HepG2 (cell line): ENCODE data around the gene RAB28. TPM values are rescaled to one million over a fixed set of nuclear protein-coding genes. Genes with fewer than 3 reads are reported as not detected.

Source experiments
- ATAC-seq: fragments of 200-7000 bp; cut with Tn5 transposase; 3 replicates; pipeline ENCODE4 v1.9.1; 2020; ENCODE audit warnings: mild to moderate bottlenecking, moderate library complexity
- BruUV-seq: library from RNA; stranded (reverse); fragments of 400-500 nt; replicated peaks from 2 replicates; lab custom pipeline; 2021; lab: Mats Ljungman, UMichigan
- CTCF ChIA-PET: fragments of 300-600 bp; formaldehyde crosslinking; extraction: SDS; loops from one replicate; lab custom pipeline; 2021; ENCODE audit warnings: low total read pairs, inconsistent platforms, low intra/inter-chr PET ratio; lab: Yijun Ruan, JAX
- POLR2A ChIA-PET: fragments of 350-600 bp; sonication (Branson Sonifier 250); formaldehyde crosslinking; loops from one replicate; lab custom pipeline; 2020; ENCODE audit warnings: antibody characterized with exemption, inconsistent platforms; lab: Yijun Ruan, JAX
- DNase-seq: peaks from one replicate; pipeline ENCODE4 v3.0.0-alpha.2; 2015; ENCODE audit warnings: low spot score
- FAIRE-seq: peaks from 3 replicates; lab custom pipeline; 2011; peaks lifted over from hg19 to GRCh38; lab: Jason Lieb, UNC
- H2AFZ ChIP-seq: one replicate; pipeline ENCODE4 v1.6.1; 2011; ENCODE audit warnings: low read length, inconsistent platforms
- H3K27ac ChIP-seq: fragments of 300-600 bp; 3 replicates; pipeline ENCODE4 v1.8.0; 2011; ENCODE audit warnings: mixed run types, mild to moderate bottlenecking, mixed read lengths, low read length, inconsistent platforms; ENCODE audit not compliant: insufficient read depth; ENCODE audit errors: extremely low read length
- H3K27me3 ChIP-seq, 2 experiments: fragments of 200-600 bp in 1 of 2; 2 replicates in 1 of 2; 3 replicates in 1 of 2; pipeline versions ENCODE4 v1.6.0 to v1.8.0; 2011; ENCODE audit warnings: low read length in 2 of 2, mild to moderate bottlenecking in 2 of 2, moderate library complexity in 2 of 2, inconsistent platforms in 1 of 2; ENCODE audit not compliant: insufficient read depth in 2 of 2, control insufficient read depth in 1 of 2
- H3K36me3 ChIP-seq, 2 experiments: fragments of 200-600 bp in 1 of 2; replicated peaks in 1 of 2; 2 replicates in 1 of 2; 3 replicates in 1 of 2; pipeline versions ENCODE4 v1.5.1 to v1.8.0; 2011; ENCODE audit warnings: low read length in 2 of 2, inconsistent platforms in 1 of 2; ENCODE audit not compliant: insufficient read depth in 2 of 2, control insufficient read depth in 1 of 2
- H3K4me1 ChIP-seq: 2 replicates; pipeline ENCODE4 v1.5.1; 2012; ENCODE audit warnings: low read length, inconsistent platforms; ENCODE audit not compliant: insufficient read depth
- H3K4me2 ChIP-seq: 2 replicates; pipeline ENCODE4 v1.6.0; 2011; ENCODE audit warnings: low read depth, low read length, inconsistent platforms
- H3K4me3 ChIP-seq, 3 experiments: fragments of 200-600 bp in 1 of 3; sonication (generic), shearing (Covaris generic) in 1 of 3; replicated peaks in 1 of 3; 2 replicates each; pipeline ENCODE4 v1.5.1; 2011 to 2016; ENCODE audit warnings: low read length in 3 of 3, inconsistent platforms in 2 of 3, low read depth in 2 of 3, mild to moderate bottlenecking in 2 of 3, control low read depth in 1 of 3, mixed read lengths in 1 of 3; ENCODE audit not compliant: insufficient read depth in 1 of 3
- H3K79me2 ChIP-seq: one replicate; pipeline ENCODE4 v1.6.1; 2011; ENCODE audit warnings: low read length, inconsistent platforms; ENCODE audit not compliant: insufficient read depth
- H3K9ac ChIP-seq: 2 replicates; pipeline ENCODE4 v1.6.0; 2011; ENCODE audit warnings: mild to moderate bottlenecking, low read depth, low read length, inconsistent platforms; ENCODE audit not compliant: insufficient read depth
- H3K9me3 ChIP-seq: 2 replicates; pipeline ENCODE4 v1.5.1; 2012; ENCODE audit warnings: mild to moderate bottlenecking, low read length
- H4K20me1 ChIP-seq: 2 replicates; pipeline ENCODE4 v1.6.0; 2011; ENCODE audit warnings: inconsistent platforms, mild to moderate bottlenecking, low read length, moderate library complexity; ENCODE audit not compliant: insufficient read depth
- MAFF ChIP-seq: IDR thresholded peaks from 2 replicates; pipeline ENCODE4 v1.6.1; 2011; ENCODE audit warnings: low read depth, low read length, improper control_type of control experiment
- MAFK ChIP-seq, 2 experiments: IDR thresholded peaks in 1 of 2; conservative IDR thresholded peaks in 1 of 2; 2 replicates each; pipeline ENCODE4 v1.6.1; 2011; ENCODE audit warnings: improper control_type of control experiment in 2 of 2, low read length in 2 of 2
- MTERF4 ChIP-seq: sonication (generic); formaldehyde crosslinking; IDR thresholded peaks from 2 replicates; pipeline ENCODE4 v1.8.0; 2023; ENCODE audit warnings: mild to moderate bottlenecking, missing genetic modification reagents
- PHF5A ChIP-seq: IDR thresholded peaks from one replicate; pipeline ENCODE4 v1.6.1; 2018; ENCODE audit warnings: low read depth, missing genetic modification reagents; ENCODE audit not compliant: unreplicated experiment
- ZBTB26 ChIP-seq: IDR thresholded peaks from 2 replicates; pipeline ENCODE4 v1.6.1; 2016; ENCODE audit warnings: missing compliant biosample characterization, missing genetic modification reagents, borderline replicate concordance
- WGBS: methylation state at CpG from one replicate; pipeline ENCODE4 v1.1.6; 2017; ENCODE audit warnings: low lambda C conversion rate; 5-methylcytosine and 5-hydroxymethylcytosine counted together
- in situ Hi-C: cut with HindIII; loops from 2 replicates; pipeline ENCODE4 v1.10.0; 2017; ENCODE audit warnings: low pct_unique_long_range_greater_than_20kb; ENCODE audit not compliant: extremely low pct_ligation_motif_present
- intact Hi-C: fragments of 100-400 bp; cut with micrococcal nuclease; formaldehyde crosslinking; loops from one replicate; pipeline ENCODE4 v1.10.0; 2022; ENCODE audit not compliant: unreplicated experiment
- polyA plus RNA-seq, 8 experiments: library from polyadenylated mRNA; depleted of rRNA in 3 of 8; stranded (reverse) in 7 of 8; unstranded in 1 of 8; fragments of >200 nt; fragmentation: Illumina TruSeq in 4 of 8; extraction: Trizol in 4 of 8; gene quantifications; 2 replicates each; pipeline versions ENCODE4 v1.2.1 to v1.2.3, GENCODE V29; 2011 to 2016; ENCODE audit warnings: low read depth in 4 of 8, missing spikeins in 1 of 8, mixed read lengths in 1 of 8; ENCODE audit not compliant: insufficient read depth in 1 of 8
- total RNA-seq, 5 experiments: library from RNA; depleted of rRNA; stranded (reverse); fragments of >200 nt; fragmentation: Illumina TruSeq; extraction: Trizol; gene quantifications; 2 replicates each; pipeline ENCODE4 v1.2.3, GENCODE V29; 2016; ENCODE audit warnings: low read depth in 1 of 5

RAB28 gene
- total and polyA plus RNA-seq, 2 of the 13 experiments (the other 11 are each of a cell fraction or from before 2014, with no cell fraction given): 11.8 to 18.2 TPM

GRCh38 chr4:13403833-13404232, 80.3 kb downstream of the RAB28 start (continued):
- no peak for TF ChIP-seq ZBTB26 (CRISPR knock-in tag)
- TF ChIP-seq MTERF4 (CRISPR knock-in tag): no peak

GRCh38 chr4:13403326-13403725, 80.8 kb downstream of the RAB28 start:
- H3K9me3 ChIP-seq: no peaks in the 10 kb centered on the region
- H3K4me2 ChIP-seq: no peak overlapping the region
- H3K27ac ChIP-seq: no peak overlapping the region
- no peaks in the 10 kb centered on the region for H3K4me1 ChIP-seq
- TF ChIP-seq MAFF: peak; percentile 46
- no peak for TF ChIP-seq PHF5A (CRISPR knock-in tag)
- TF ChIP-seq MAFK (conservative IDR thresholded peaks at IDR 0.05 in 1 of 2, IDR thresholded peaks at IDR 0.05 in 1 of 2; ENCODE audit: low read length in 2 of 2): peak; percentile 34 to 69; a peak in 3 of 4 replicates
- TF ChIP-seq, all 625 proteins: peak for 2
- FAIRE-seq (no peak), DNase-seq (no peak), ATAC-seq (no peak)
- Histone ChIP-seq H3K79me2 (no peaks in the 10 kb centered on the region), H4K20me1 (no peaks in the 10 kb centered on the region), H3K4me3 (no peak overlapping the region), H3K9ac (no peak overlapping the region), H2AFZ (no peak overlapping the region), H3K36me3 (no peaks in the 10 kb centered on the region), H3K27me3 (no peaks in the 10 kb centered on the region)
- 98% methylated on average over 4 of the region's 4 CpGs for WGBS
- CTCF ChIA-PET: no interaction called here
- BruUV-seq: no TSS peak
- intact Hi-C loops: no loop called here
- in situ Hi-C loops: no loop called here
- POLR2A ChIA-PET: no interaction called here
